SK-N-MC (cell line): ENCODE results near the gene LANCL2.
A peak's percentile ranks its signal among the peaks of the same experiment; 100 is the strongest.

Experiments
- DNase-seq: peaks from one replicate; pipeline ENCODE4 v3.0.0-alpha.2; 2011; ENCODE audit warnings: low read depth, low spot score
- H3K27ac ChIP-seq: fragments of 200-600 bp; sonication (generic); 2 replicates; pipeline ENCODE4 v1.5.1; 2016; ENCODE audit warnings: mixed run types
- H3K36me3 ChIP-seq: fragments of 200-600 bp; sonication (generic); 2 replicates; pipeline ENCODE4 v1.6.1; 2017; ENCODE audit warnings: antibody characterized with exemption, low read length, mixed read lengths; ENCODE audit not compliant: insufficient read depth
- H3K4me3 ChIP-seq: fragments of 200-600 bp; sonication (generic); 2 replicates; pipeline ENCODE4 v1.5.1; 2016
- H3K9ac ChIP-seq: fragments of 200-600 bp; sonication (generic); 2 replicates; pipeline ENCODE4 v1.8.0; 2017; ENCODE audit warnings: mixed run types, mixed read lengths; ENCODE audit not compliant: insufficient read length
- H3K9me3 ChIP-seq: fragments of 200-600 bp; sonication (generic); 2 replicates; pipeline ENCODE4 v1.6.1; 2017; ENCODE audit warnings: low read depth, mild to moderate bottlenecking, antibody characterized with exemption, low read length, moderate library complexity, mixed read lengths
- EZH2 ChIP-seq: fragments of 200-600 bp; sonication (generic); IDR thresholded peaks from one replicate; pipeline ENCODE4 v1.6.1; 2017; ENCODE audit warnings: antibody characterized with exemption
- FOXP2 ChIP-seq: optimal IDR thresholded peaks from 2 replicates; pipeline ENCODE3; 2011; ENCODE audit warnings: mild to moderate bottlenecking, moderate library complexity; ENCODE audit not compliant: insufficient read depth; ENCODE audit errors: extremely low read length, control extremely low read depth
- POLR2AphosphoS5 ChIP-seq: IDR thresholded peaks from 2 replicates; pipeline ENCODE4 v1.6.1; 2012; ENCODE audit warnings: mild to moderate bottlenecking, low read depth, low read length, borderline replicate concordance

The LANCL2 gene

GRCh38 chr7:55365675-55366460, 731 bp downstream of the LANCL2 start:
- TF ChIP-seq FOXP2: no peak
- peak; percentile 76 for TF ChIP-seq POLR2AphosphoS5

GRCh38 chr7:55366461-55367070, 1.4 kb downstream of the LANCL2 start:
- Histone ChIP-seq H3K9me3 (no peaks in the 10 kb centered on the region), H3K36me3 (no peaks in the 10 kb centered on the region), H3K4me3 (peak overlapping the region; percentile 90), H3K27ac (peak overlapping the region; percentile 96; the same call in 1 of the 2 replicates), H3K9ac (peak overlapping the region; percentile 98)
- no peak for TF ChIP-seq POLR2AphosphoS5
- no peak for TF ChIP-seq EZH2
- no peak for TF ChIP-seq FOXP2
- DNase-seq: no peak

More at GRCh38 chr7:55365675-55366460, 731 bp downstream of the LANCL2 start:
- Histone ChIP-seq H3K9me3 (no peaks in the 10 kb centered on the region), H3K27ac (peak overlapping the region; percentile 96), H3K9ac (peak overlapping the region; percentile 98), H3K4me3 (peak overlapping the region; percentile 90), H3K36me3 (no peaks in the 10 kb centered on the region)
- peak; percentile 59 for DNase-seq

- no peak overlapping the region for H3K27ac ChIP-seq
- DNase-seq: no peak
- peak overlapping the region; percentile 90 for H3K4me3 ChIP-seq
- 0 out of 2 replicates have a peak, but pooled peaks have one; percentile 11 for TF ChIP-seq POLR2AphosphoS5
- TF ChIP-seq EZH2: no peak
- H3K9ac ChIP-seq: peak overlapping the region; percentile 98
- no peaks in the 10 kb centered on the region for H3K9me3 ChIP-seq
- no peaks in the 10 kb centered on the region for H3K36me3 ChIP-seq
Measured at GRCh38 chr7:55367283-55367840, 2.2 kb downstream of the LANCL2 start.

- TF ChIP-seq FOXP2 (no peak), POLR2AphosphoS5 (no peak), EZH2 (no peak)
- Histone ChIP-seq H3K36me3 (no peaks in the 10 kb centered on the region), H3K27ac (no peak overlapping the region), H3K4me3 (no peak overlapping the region), H3K9ac (no peak overlapping the region), H3K9me3 (no peaks in the 10 kb centered on the region)
- no peak for DNase-seq
Measured at GRCh38 chr7:55369427-55370400, 4.6 kb downstream of the LANCL2 start.

DNA sequence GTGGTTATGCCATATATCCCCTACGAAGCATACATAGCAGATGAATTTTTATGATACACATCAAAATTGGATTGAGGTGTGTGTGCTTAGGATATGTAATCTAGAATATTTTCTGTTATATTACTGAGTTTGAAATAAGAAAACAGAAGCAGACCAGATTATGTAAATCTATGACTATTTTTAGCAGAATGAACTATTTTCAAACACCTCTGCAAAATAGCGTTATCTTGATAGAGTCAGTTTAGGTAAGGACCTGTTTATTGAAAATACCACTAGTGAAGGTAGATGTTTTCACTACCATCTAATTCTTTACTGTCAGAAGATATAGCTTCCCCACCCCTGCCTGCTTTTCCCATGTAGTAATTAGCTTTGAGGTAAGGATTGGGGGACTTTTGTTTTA, 9.1 kb downstream of the LANCL2 start:
- H3K27ac ChIP-seq: no peak overlapping the region
- TF ChIP-seq FOXP2 (no peak), POLR2AphosphoS5 (no peak), EZH2 (no peak)

GRCh38 chr7:55375237-55375636, 10.1 kb downstream of the LANCL2 start:
- no peak overlapping the region for H3K9ac ChIP-seq
- no peaks in the 10 kb centered on the region for H3K36me3 ChIP-seq
- no peak overlapping the region for H3K27ac ChIP-seq
- no peak overlapping the region for H3K4me3 ChIP-seq
- no peak for TF ChIP-seq FOXP2
- no peak for TF ChIP-seq EZH2
- no peak for TF ChIP-seq POLR2AphosphoS5
- no peaks in the 10 kb centered on the region for H3K9me3 ChIP-seq
- no peak for DNase-seq

More for the DNA sequence above, 9.1 kb downstream of the LANCL2 start:
- no peak for DNase-seq
- H3K9me3 ChIP-seq: no peaks in the 10 kb centered on the region
- no peaks in the 10 kb centered on the region for H3K36me3 ChIP-seq
- H3K9ac ChIP-seq: no peak overlapping the region
- no peak overlapping the region for H3K4me3 ChIP-seq

DNA sequence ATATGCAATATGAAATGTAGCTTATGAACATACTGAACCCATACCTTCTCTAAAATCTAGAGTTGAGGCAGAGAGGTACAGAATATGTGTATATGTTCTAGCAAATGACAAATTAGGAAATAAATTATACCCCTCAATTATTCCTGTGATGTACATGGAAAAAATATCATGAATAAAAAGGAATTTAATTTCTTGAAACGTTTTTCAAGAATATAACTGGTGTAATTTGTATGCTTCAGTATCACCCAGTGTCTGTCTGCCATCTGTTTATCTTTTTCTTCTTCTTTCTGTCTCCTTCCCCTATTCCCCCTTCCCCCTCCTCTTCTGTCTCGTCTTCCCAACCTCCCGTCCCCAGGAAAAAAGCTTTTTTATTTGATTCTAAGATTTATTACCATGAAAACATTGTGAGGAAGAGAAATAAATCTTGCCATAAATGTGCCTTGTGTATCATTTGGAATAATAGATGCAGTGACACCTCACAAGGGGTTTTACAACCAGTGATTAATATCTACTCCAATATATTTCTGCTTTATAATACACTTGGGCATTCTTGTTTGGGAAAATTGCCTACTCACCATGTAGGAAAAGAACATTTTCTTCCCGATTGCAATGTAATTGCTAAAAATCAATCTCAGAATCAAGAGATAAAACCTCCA, 12.2 kb downstream of the LANCL2 start:
- H3K36me3 ChIP-seq: no peaks in the 10 kb centered on the region
- TF ChIP-seq FOXP2 (no peak), EZH2 (no peak), POLR2AphosphoS5 (no peak)
- no peak overlapping the region for H3K4me3 ChIP-seq
- H3K9ac ChIP-seq: no peak overlapping the region
- no peak overlapping the region for H3K27ac ChIP-seq
- no peaks in the 10 kb centered on the region for H3K9me3 ChIP-seq
- DNase-seq: no peak

DNA sequence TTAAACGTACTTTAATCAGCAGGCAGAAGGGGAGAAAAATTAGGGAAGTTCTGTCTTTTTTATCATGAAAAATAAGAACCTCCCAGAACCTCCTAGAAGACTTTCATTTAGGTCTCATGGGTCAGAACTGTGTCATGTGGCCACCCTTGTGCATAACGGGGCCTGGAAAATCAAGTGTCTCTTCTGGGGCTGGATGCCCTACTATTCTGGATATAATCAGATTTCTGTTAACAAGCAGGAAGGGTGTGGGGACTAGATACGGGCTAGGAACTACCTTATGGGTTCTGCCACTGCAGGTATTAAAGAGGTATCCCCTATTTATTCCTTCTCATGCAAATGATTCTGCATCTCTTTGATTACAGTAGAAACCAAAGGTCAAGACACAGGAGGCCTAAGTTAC, 14.1 kb downstream of the LANCL2 start:
- H3K4me3 ChIP-seq: no peak overlapping the region
- H3K27ac ChIP-seq: no peak overlapping the region
- no peak overlapping the region for H3K9ac ChIP-seq
- TF ChIP-seq FOXP2 (no peak), EZH2 (no peak), POLR2AphosphoS5 (no peak)
- no peaks in the 10 kb centered on the region for H3K9me3 ChIP-seq
- H3K36me3 ChIP-seq: no peaks in the 10 kb centered on the region
- DNase-seq: no peak
